NCI-H2107 treated with DMSO at 0.1 percent for 48 hours (cell line): Measurements from ENCODE around the gene ALG8.

ENCODE experiments used
- DNase-seq: peaks from one replicate; lab custom pipeline; 2025; ENCODE audit not compliant: unreplicated experiment; lab: John Stamatoyannopoulos, UW

The ALG8 gene

DNA sequence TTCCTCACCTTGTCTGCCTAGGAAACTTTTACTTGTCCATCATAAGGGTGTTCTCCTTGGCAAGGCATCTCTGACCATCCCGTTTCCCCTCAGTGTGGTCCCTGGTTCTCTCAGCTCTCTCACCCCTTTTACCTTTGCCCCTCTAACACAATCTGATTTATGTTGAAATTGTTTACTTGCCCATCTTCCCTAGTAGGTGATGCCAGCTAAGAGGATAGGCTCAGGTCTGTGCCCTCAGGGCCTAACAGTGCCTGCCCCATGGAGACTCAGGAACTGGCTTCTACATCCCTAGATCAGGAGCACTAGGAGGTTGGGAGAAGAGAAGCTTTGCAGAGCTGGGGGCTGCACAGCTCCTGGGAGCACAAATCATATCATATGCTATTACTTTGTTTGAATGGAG, 21.1 kb upstream of the ALG8 start:
- no peak for DNase-seq

DNA sequence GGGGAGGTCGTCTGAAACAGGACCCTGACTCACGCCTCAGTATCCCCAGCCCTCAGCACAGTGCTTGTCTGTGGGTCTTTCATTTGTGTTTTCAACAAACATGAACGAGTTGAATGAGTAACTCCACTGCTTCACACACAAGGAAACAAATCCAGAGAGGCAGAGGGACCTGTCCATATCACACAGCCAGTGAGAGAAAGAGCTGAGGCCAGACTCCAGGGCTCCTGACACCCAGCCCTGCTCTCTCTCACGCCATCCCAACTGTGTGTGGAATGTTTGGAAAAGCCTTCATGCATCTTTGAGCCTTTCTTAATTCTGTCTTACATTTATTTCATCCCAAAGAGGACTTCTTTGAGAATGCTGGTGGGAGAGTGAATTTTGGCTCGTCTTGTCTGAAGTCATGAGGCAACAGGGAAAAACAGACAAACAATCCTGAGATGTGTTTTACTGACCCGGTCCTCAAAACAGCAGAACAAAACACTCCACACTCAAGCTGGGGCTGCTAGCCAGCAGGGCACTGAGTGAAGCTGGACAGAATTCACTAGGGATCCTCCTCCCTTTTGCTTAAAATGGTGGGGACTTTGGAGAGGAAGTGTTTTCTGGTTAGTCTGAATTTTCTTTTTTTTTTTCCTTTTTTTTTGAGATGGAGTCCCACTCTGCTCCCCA, 19.7 kb upstream of the ALG8 start:
- DNase-seq: no peak

DNA sequence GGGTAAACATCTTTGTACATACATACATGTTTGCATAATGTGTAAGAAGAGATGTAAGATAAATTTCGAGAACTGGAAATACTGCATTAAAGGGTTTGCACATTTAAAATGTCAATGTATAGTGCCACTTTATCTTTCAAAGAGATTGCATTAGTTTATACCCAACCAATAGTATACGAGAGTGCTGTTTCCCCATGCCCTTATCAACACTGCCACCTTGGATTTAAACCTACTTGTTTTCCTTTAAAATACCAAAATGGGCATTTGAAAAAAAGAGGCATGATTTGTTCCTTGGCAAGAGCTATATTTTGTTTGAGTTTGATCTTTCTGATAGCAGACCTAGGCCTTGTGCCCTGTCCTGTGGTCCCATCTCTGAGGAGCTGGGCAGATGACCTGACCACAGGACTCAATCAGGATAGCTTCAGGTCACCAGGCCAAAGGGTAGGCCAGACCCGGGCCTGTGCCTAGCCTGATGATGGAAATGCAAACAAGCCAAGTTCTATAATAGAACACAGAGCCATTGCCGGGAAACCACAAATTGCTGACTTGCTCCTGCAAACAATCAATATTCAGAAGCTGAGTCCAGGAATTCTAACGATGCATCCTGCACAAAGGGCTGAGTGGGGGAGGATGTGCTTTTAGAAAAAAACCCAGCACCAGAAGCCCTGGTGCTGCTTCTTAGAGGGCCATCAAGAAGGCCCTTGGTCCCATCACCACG, 16.9 kb upstream of the ALG8 start:
- DNase-seq: peak; percentile 41

DNA sequence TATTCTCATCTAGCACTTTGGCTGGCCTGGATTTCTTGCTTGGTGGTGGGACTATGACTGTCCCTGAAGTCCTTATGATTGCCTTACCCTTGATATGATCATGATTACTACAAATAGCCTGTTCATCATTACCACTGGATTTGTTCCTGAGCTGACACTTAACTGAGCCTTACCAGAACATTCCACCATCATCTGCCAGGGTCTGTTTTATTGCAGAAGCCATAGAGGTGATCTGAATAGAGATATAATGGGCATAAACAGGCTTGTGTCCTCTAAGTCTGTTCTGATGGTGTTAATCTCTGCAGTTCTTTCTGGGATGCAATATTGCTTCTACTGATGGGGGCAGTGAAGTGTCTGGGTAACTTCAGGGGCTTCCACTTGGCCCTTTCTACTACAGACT, 12.4 kb upstream of the ALG8 start:
- DNase-seq: no peak

DNA sequence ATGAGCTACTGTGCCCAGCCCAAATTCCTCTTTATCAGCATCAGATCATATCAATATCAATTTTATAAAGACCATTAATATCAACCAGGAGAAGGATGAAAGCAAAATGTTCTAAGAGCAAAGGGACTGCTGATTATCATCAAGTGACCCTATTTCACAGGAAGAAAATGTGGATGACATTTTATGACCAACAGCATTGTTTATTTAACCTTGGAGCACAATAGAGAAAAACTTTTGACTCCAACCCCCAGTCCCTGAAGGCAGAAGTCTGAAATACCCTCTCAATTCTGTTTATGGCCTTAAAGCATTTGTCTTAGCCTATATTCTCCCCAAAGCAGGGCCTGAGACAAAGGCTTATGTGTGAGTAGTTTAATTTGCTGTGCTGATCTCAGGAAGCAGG, 11.3 kb upstream of the ALG8 start:
- DNase-seq: no peak

DNA sequence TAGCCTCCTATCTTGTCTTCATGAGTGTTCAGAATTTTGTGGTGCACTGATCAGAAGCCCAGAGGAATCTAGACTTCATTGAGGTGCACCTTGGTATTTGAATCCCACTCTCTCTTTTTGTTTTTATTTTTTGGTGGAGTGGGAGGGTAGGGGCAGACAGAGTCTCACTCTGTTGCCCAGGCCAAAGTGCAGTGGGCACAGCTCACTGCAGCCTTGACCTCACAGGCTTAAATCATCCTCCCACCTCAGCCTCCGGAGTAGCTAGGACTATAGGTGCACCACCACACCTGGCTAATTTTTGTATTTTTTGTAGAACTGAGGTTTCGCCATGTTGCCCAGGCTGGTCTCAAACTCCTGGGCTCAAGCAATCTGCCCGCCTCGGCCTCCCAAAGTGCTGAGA, 10.9 kb upstream of the ALG8 start:
- no peak for DNase-seq

DNA sequence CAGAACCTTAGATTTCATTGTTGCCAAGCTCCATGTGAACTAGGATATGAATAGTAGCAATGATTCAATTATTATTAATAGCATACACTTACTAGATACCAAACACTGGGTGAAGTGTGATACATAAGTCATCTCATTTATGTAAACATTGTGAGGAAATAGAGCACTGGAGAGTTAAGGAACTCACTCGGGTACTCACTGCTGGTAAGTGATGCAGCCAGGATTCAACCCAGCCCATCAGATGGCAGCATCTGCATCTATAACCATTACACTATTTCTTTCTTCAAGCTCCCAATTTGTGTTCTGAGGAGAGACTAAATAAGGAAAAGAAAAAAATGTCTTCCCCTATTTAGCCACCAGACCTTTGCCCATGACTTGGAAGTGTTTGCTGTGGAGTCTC, 10.2 kb upstream of the ALG8 start:
- peak; percentile 17 for DNase-seq

DNA sequence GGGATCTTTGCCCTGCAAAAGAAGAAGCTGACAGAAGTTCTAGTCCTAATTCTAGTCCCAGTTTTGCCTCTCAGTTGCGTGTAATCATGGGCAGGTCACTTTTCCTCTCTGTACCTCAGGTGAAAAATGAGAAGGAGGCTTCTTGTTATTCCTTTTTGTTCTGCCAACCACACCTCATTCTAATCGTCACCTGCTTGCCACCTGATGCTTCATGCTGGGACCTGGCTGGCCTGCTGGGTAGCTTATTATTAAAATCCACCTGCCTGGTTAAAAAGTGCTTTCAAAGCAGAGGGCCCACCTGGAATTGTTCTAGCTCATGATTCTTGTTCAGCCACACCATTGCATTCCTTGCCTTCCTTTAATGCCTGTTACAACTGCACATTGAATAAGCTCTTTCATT, 8.4 kb upstream of the ALG8 start:
- peak; percentile 99 for DNase-seq

DNA sequence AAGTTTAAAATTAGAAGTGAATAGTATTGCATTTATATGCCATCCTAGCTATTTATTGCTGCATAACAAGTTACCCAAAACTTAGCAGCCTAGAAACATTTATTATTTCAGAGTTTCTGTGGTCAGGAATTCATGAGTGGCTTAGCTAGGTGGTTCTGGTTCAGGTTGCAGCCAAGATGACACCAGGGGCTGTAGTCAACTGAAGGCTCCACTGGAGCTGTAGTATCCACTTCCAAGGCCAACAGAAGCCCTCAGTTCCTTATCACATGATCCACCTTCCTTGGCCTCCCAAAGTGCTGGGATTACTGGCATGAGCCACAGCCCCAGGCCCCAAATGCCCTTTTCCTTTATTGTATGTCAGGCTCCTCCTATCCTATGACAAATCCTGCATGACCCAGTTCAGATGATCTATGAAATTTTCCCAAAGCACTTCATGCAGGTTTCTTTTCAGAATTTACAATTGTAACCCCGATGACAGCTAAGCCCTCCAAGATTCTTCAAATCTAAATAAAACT, 6.1 kb upstream of the ALG8 start:
- DNase-seq: no peak

DNA sequence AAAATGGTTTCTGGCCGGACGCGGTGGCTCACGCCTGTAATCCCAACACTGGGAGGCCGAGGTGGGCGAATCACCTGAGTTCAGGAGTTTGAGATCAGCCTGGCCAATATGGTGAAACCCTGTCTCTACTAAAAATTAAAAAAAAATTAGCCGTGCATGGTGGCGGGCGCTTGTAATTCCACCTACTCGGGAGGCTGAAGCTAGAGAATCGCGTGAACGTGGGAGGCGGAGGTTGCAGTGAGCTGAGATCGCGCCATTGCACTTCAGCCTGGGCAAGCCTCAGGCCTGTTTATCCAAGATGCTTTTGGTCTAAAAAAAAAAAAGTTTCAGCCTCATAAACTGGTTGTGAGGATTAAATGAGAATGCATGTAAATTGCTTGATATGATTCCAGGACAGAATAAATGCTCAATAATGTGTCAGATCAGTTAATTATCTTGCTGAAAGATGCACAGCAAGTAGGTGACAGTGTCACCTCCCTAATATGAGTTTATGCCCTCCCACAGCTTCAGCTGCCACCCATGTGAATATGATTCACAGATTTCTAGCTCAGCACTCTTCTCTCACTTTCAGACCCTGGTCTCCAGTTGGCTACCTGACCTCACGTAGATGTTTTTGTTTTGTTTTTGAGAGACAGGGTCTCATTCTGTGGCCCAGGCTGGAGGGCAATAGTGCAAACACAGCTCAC, 1.1 kb upstream of the ALG8 start:
- DNase-seq: no peak

DNA sequence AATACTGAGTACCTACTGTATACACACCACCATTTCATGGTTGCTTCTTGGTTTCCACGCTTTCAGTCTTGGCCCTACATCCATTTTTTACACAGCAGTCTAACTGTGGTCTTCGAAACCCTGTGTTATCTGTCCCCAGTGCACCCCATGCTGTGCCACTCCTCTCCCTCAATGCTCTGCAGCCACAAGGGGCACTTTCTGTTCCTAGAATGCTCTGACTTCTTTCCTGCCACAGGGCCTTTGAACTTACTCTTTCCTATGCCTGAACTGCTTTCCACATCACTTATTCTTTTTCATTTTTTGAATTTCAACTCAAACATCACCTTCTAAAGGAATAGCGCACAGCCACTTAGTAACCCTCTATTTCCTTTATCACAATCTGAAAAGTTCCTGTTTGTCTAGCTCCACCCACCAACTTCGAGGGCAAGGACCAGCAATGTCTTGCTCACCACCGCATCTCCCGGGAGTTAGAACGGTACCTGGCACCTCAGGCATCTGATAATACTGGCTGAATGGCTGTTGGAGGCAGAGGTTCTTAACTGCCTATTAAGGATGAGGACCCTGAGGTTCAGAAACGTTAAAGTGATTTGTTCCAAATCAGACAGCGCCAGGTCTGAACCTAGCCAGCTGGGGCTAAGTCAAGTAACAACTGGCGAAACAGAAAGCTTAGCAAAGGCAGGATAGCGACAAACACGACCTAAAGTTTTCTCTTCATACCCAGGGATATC, 568 bp downstream of the ALG8 start:
- DNase-seq: no peak

DNA sequence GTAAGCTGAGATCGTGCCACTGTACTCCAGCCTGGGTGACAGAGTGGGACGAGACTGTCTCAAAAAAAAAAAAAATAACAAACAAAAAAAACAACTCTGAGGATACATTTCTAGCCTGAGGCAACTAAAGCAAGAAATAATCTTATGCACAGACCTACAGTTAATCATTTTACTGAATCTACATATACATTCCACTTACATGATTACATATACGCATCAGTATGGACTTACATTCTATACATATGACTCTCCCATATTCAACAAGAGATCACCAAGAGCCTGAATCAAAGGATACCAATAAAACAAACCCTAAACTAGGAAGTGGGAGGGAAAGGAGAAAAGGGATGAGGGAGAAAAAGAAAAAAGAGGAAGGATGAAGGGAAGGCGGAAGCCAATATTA, 1.1 kb downstream of the ALG8 start:
- DNase-seq: no peak

DNA sequence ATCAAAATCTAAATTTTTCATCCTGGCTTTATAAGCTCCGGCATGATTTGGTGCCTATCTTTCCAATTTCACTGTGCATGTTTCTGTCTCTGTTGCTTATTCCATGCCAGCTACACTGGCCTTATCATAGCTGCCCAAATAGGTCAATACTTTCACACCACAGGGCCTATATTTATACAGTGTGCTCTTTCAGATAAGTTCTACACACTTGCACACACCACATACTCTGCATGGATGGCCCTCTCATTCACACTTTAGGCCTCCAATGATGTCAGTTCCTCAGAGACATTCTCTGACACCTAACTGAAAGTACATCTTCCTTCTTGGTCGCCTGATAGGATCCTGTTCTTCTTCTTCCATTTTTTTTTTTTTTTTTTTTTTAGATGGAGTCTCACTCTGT, 7.0 kb downstream of the ALG8 start:
- DNase-seq: no peak

DNA sequence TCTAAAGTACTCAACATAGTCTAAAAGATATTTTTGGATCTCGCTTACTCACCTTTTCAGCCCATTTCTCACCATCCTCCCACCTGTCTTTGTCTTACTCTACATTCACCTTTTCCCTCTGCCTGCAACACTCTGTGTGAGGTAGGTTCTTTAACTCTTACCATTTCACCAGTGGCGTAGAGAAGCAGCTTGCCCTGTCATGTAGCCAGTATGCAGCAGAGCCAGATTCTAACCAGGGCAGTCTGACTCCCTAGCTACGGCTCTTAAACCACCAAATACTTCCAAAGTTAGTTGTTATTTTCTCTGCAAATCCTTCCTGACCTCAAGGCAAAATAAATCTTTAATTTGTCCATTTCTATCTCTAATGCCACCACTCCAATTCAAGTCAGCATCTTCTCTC, 7.5 kb downstream of the ALG8 start:
- no peak for DNase-seq

DNA sequence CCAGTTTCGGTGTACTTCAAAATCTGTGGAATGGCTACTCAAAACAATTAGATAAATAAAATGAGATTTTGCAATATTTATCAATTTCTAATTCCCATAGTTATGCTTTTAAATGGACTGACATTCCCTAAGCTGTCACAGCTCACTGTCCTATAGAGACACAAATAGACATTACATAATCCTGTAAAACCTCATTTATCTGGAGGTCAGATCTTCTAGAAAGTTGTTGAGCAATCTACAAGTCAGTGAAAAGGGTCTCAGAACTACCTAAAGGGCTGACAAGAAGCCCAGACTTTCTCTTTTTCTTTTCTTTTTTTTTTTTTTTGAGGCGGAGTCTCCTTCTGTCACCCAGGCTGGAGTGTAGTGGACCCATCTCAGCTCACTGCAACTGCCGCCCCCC, 12.0 kb downstream of the ALG8 start:
- DNase-seq: no peak

DNA sequence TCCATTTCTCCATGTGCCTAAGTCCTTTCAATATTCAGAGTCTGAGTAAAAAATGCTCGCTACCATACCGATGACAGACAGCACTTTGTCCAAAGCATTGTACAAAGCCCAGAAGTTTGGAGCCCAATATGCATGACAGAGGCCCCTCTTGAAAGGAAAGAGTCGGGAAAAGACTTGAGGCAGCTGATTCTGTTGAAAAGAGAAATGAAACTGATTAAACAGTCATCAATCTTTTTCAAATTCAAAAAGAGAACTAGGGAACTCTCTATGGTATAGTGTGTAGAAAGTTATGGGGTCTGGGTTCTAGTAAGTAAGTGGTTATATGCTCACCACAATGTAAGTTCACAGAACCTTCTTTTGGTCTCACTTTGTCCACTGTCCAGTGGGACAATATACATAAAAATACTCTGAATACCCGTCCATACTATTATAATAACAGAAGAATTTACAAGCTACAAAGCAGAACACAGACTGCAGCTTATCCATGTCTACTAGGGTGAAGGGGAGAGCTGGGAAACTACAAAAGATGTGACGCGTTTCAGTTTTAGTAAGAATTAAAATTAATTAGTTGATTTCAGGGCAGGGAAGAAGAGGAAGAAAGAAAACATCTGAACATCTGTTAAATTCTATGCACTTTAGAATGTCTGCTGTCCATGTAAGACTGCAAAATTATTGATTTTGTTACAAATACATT, 26.7 kb downstream of the ALG8 start:
- no peak for DNase-seq

DNA sequence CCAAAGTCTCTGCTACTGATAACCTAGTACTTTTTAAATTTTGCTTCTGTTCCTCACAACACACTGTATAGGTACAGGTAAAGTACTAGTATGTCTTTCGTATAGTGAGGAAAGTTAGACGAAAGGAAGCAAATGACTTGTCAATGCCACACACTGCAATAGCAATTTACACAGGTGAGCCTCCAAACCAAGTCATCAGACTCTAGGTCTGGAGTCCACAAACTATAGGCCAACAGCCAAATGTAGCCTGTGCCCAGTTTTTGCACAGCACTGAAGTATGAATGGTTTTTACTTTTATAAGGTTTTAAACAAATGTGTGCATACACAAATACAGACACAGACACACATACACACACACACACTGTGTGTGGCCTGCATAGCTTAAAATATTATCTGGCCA, 28.1 kb downstream of the ALG8 start:
- no peak for DNase-seq

DNA sequence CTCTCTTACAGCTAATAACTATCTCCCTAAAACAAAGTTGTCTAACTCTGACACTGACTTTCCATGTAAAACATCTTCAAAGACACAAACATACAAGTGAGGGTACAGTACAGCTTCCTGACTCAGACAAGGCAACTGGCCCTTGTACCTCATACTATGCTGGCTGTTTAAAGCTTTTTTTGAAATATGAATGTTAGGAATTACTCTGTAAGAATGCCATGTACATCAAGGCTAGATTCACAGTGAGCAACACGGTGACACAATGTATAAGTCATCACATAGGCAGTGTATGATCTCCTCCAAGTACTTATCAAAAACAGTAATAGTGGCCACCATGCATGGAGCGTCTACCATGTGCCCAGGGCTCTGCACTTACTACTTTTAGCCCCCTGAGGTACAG, 28.6 kb downstream of the ALG8 start:
- no peak for DNase-seq

DNA sequence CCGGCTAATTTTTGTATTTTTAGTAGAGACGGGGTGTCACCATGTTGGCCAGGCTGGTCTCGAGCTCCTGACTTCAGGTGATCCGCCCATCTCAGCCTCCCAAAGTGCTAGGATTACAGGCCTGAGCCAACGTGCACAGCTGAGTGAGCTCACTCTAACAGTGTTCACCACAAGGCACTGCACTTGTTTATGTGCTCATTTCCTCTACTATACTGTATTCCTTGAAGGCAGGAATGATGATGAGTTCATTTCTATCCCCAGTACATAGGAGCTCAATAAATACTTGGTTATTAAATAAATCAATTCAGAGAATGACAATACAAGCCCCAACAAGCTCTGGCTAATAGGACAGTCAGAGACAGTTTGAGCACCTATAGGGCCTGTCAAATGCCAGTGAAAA, 29.1 kb downstream of the ALG8 start:
- no peak for DNase-seq

DNA sequence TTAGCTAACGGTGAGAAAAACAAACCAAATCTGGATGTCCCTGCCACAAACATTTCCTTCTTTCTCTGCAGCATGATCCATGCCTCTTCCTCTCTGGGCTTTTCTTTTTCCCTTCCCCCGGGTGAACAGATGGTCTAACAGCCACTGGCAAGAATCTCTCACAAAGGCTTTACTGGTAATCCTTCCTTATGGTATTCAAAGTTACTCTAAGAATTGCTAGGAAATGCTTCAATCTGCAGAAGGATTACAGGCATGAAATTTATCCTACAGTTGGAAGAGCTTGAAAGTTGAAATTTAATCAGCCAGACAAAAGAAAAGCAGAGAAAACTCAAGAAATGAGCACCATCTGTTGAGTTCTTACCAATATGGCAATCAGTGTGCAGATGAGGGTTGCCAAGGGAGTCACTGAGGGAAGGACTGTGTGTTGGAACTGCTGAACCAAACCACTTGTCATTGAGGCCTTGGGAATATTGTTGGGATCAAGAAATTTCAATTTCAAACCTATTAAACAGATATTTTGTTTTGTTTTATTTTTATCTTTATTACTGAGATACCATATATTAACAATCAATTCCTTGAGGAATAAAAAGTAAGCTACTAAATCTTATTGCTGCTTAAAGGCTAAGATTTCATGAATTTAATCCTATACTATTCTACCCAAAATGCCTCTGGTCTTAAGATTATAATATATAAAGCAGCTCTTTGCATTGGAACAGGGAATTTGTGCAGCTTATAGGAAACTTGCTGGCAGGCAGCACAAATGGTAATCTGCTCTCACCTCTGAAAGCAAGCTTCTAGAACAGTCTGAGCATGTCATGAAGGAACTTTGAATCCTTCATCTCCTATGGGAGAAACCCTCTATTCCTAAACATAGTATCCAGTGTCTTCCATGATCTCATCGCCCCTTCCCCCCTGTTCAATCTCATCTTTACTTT, 30.1 kb downstream of the ALG8 start:
- DNase-seq: no peak
